HG03342 (cell line): ENCODE measurements around the gene HIPK2.

ENCODE experiments used
- ATAC-seq: cut with Tn5 transposase; IDR thresholded peaks from one replicate; pipeline ENCODE4 v1.9.1; 2021; ENCODE audit warnings: mild to moderate bottlenecking, moderate library complexity; ENCODE audit not compliant: unreplicated experiment

HIPK2 gene

GRCh38 chr7:139753081-139753692 lies 24.6 kb downstream of the HIPK2 start:
- ATAC-seq, result no peak

GRCh38 chr7:139752604-139753003 lies 25.2 kb downstream of the HIPK2 start:
- no peak for ATAC-seq

GRCh38 chr7:139752148-139752547 lies 25.6 kb downstream of the HIPK2 start:
- no peak for ATAC-seq

DNA sequence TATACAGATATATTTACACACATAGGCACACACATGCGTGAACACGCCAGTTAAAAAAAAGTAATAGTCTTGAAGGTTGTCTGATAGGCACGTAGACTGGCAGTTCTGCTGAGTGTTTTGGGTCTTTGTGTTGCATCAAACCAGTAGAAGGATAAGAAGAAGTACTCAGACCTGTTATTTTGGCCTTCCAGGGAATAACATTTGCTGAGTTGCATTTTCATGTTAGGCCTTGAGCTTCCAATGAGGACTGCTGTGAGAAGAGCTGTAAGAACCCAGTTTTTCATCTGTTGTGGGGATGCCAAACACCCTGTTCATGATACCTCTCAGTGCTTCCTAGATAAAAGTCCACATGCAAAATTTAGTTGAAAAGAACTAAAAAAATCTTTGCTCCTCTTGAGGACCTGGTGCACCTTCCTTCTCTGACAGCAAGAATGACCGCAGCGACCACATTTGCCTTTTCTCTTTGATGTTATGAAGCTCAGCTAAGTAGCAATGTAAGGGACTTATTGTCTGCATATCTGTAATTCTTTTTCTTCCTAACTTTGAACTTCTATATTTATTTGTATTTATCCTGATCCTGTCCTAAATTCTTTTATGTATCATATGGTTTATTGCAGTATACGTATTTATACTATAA lies 27.2 kb downstream of the HIPK2 start:
- ATAC-seq, result no peak

GRCh38 chr7:139749545-139749944 lies 28.3 kb downstream of the HIPK2 start:
- ATAC-seq, result no peak

DNA sequence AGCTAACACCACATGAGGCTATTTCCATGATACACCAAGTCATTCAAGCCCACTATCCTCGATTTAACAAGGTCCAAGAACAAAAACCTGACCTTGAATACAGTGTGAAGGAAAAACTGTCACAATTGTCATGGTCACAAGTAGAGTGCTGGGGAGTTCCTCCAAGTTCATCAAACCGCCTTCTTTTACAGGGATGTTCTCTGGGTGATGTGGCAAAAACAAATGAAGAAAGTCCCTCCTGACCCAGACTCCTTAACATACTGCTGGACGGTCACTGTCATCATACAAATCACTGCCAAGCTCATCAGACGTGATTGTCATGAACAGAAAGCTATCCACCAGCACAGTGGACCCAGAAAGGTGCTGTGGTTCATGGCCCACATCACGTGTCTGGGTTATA lies 28.9 kb downstream of the HIPK2 start:
- ATAC-seq, result no peak

DNA sequence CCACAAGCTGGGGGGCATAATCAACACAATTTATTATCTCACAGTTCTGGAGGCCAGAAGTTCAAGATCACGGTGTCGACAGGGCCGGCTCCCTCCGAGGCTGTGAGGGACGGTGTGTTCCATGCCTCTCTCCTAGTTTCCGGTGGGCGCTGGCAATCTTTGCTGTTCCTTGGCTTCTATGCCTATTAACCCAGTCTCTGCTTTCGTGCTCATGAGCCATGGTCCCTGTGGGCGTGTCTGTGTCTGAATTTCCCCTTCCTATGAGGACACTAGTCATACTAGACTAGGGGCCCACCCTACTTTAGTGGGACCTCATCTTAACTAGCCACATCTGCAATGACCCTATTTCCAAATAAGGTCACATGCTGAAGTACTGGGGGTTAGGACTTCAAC lies 29.4 kb downstream of the HIPK2 start:
- ATAC-seq, result no peak

- no peak for ATAC-seq
Observed at GRCh38 chr7:139747662-139748372, 30.0 kb downstream of the HIPK2 start.

DNA sequence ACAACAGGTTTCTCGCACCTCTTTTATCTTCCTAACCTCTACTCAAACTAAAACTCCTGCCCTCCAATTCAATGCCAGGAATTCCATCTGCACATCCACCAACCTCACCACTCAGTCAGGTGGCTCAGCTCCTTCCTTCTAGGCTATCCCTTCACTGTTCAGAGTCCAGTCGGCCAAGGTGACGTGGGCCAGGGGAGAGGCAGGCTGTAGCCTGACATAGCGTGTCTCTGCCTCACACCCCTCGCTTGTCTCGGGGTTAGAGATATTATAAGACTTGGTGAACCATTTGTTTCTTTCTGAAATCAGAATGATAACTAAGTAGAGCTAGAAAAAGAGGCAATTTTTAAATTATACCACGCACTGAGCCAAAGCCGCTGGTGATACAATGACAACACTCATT lies 31.1 kb downstream of the HIPK2 start:
- no peak for ATAC-seq

- ATAC-seq, result no peak
Observed at GRCh38 chr7:139745678-139746143, 32.1 kb downstream of the HIPK2 start.

GRCh38 chr7:139744768-139745677 lies 32.8 kb downstream of the HIPK2 start:
- ATAC-seq, result no peak

- no peak for ATAC-seq
Observed at GRCh38 chr7:139743967-139744767, 33.6 kb downstream of the HIPK2 start.

DNA sequence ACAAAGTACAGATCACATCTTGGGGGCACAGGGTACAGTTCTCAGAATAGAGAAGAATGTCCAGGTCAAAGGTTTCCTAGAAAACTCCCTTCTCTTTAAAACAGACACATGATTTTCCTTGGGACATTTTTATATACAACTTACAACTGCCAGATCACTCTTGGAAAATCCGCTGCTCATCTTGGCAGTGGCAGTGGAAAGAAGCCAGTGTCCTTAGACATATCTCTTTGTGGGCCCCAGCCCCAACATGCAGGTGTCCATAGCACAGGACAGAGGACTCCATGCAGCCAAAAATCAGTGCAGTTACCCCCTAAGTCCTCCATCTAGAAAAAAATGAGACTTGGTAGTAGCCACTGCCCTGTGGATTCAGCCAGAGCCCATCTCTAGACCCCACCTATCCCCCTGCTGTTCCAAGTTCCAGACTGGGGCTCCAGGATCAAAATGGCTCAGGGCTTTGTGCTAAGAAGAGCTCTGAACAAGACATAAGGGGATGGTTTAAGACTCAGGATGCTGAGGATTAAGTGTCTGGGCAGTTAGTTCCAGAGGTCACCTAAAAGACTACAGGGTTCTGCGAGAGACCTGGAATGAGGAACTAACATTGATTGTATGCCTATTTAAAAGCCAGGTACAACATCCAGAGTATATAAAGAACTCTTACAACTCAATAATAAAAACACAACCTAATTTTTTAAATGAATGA lies 34.4 kb downstream of the HIPK2 start:
- no peak for ATAC-seq

DNA sequence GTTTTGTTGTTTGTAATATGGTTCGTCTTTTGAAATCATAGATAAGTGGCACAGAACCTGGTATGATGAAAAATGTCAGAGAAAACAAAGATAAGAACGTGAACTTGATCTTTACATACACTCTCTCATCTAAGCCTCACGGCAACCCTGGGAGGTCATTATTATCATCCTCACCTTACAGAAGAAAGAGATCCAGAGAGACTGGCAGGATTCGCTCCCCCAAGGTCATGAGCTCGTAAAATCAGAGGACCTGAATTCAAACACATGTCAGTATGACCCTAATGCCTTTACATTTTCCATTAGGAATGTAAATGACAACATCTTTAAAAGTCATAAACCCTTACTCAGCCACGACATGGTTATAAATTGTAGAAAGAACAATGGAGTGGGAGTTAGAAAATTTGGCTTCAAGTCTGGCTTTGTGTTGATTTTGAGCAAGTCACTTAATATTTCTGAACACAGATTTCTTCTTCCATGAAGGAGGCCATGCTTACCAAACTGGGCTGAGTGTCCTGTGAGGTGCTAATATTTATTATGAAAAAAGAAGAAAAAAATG lies 35.9 kb downstream of the HIPK2 start:
- ATAC-seq, result no peak

GRCh38 chr7:139741239-139741638 lies 36.6 kb downstream of the HIPK2 start:
- no peak for ATAC-seq

- no peak for ATAC-seq
Observed at GRCh38 chr7:139739863-139740597, 37.8 kb downstream of the HIPK2 start.

DNA sequence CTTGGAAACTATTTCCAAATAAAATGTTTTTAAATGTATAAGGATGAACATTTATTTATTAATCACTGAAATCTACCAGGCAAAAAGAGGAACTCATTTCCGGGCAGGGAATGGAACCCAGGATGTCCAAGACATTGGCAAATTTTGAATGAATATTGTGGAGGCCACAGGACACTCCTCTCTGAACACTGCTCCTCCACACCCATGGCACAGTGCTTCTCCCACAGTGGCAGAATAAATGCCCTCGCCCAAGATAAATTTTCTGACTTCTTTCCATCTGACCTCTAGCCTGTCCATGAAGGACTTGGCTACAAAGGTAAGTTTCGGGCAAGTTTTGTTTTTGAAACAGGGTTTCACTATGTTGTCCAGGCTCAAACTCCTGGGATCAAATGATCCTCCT lies 39.0 kb downstream of the HIPK2 start:
- no peak for ATAC-seq

DNA sequence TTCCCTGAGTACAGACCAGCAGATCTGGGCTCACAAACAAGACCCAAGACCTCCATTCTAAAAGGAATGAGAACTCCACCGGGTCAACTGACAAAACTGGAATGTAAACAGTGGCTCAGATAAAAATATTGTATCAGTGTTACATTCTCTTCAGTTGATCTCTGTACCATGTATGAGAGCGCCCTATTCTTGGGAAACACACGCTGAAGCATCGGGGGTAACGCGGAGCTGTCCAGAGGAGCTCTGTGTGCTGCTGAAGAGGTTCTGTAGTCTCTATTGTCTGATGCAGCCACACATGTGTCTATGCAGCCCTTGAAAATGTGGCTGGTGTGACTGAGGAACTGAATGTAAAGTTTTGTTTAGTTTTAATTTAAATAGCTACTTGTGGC lies 39.7 kb downstream of the HIPK2 start:
- no peak for ATAC-seq
